Fibroblast of skin of abdomen (primary cell): ENCODE data around the gene PTPRN.

ENCODE experiments used
- DNase-seq: peaks from one replicate; pipeline ENCODE4 v3.0.0-alpha.2; 2013

Gene PTPRN

GRCh38 chr2:219286436-219287115, 22.6 kb downstream of the PTPRN start:
- DNase-seq, result no peak

GRCh38 chr2:219285894-219286425, 23.2 kb downstream of the PTPRN start:
- DNase-seq, result peak; percentile 76

DNA sequence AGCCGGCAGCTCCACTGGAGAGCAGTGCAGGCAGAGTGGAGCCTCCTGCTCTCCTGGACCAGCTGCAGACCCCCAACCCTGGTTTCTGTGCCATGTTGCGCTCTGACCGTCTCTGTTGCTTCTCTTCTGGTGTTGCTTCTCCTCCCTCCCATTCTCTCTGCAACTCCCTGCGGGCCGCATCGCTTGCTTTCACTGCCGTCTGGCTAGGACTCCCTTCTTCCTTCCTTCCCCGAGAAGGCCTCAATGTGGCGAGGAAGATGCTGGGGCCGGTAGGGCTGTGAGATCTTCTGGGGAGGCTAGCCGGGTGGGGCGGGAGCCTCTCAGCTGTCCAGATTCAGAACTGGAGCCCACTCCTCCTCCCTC, 23.8 kb downstream of the PTPRN start:
- DNase-seq, result no peak

DNA sequence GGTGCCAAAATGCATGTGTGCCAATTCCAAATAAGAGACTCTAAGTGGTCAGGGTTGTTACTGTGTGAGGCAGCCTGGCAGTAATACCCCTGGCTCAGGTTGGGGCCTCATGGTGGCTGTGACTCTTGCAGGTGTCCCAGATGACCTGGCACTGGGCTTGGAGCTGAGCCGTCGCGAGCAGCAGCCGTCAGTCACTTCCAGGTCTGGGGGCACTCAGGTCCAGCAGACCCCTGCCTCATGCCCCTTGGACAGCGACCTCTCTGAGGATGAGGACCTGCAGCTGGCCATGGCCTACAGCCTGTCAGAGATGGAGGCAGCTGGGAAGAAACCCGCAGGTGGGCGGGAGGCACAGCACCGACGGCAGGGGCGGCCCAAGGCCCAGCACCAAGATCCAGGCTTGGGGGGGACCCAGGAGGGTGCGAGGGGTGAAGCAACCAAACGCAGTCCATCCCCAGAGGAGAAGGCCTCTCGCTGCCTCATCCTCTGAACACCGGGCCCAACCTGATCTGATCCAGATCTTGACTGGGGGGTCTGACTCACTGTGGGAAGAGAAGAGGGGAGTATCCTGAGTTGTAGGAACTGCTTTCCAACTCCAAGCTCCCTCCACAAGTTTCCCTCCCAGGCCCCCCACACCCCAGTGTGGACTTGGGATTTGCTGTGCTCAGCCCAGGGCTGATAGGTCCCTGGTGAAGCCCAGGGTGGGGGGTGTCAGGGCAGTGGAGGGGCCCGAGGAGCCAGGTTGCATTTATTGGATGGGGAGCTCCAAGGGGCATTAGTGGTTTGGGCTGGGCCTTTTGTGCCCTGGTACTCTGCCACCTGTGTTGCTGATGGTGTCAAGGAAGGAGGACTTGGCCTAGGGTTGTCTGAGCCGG, 24.5 kb downstream of the PTPRN start:
- no peak for DNase-seq

- peak; percentile 12 for DNase-seq
These were observed 26.1 kb downstream of the PTPRN start for GRCh38 chr2:219282943-219283581.

DNA sequence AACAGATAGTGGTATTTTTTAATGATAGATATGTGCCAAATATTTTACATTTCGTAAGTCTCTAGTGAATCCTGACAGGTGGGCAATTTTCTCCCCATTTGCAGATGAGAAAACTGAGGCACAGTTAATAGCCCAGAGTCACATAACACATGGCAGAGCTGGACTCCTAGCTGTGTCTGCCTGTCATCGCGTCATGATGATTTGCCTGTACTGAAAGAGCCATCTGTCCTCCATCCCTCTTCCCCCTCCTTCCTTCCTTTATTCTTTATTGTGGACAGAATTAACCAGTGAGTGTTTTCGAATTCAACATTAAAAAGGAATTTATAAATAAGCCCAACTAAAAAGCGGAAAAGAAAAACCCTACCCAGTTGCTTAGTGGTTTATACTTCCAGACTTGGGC, 26.8 kb downstream of the PTPRN start:
- no peak for DNase-seq

DNA sequence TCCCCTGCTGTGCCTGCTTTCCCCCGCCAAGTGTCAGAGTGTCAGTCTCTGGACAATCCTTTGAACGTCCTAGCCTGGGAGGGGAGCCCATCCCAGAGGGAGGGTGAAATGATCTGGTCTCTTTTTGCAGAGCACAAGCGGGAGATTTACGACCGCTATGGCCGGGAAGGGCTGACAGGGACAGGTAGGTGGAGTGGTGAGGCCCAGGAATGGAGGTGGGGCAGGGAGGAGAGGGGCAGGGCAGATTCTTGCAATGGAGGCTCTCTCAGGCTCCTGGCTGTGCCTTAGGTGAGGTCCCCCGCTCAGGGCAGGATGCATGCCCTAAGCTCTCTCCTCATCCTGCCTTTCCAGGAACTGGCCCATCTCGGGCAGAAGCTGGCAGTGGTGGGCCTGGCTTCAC, 27.6 kb downstream of the PTPRN start:
- no peak for DNase-seq

GRCh38 chr2:219280651-219281050, 28.6 kb downstream of the PTPRN start:
- DNase-seq, result no peak

- no peak for DNase-seq
These were observed 29.2 kb downstream of the PTPRN start for GRCh38 chr2:219279916-219280516.

DNA sequence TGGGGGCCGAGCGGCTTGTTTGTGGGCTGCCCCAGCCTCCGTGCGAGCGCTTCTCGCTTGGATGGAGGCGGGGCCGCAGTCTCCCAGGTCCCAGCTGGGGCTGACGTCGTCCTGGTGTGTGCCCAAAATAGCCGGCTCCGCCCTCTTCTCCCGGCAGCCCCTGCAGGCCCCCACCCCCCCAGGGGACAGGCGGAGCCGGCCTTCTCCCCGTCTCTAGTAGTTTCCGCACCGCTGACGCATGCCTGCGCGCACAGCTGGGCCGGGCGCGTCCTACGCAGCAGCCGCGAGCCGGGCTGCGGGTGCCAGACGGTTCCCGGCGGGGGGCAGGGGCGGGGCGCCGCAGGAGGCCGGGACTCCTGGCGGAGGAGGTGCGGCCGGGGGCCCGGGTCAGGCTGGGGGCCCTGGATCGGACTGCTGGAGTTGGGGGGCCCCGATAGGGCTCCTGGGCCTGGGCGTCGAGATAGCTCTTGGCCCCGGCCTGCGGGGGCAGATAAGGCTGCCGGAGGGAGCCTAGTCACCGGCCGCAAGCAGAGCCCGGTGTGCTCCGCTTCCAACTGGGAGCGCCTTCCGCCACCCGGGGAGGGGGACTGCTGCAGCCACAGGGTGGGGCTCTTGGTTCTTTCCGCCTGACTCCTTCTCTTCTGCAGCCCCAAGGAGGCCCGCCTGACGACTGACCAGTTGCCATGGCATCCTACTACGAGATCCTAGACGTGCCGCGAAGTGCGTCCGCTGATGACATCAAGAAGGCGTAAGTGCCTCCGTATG, 29.9 kb downstream of the PTPRN start, which contains the start of gene DNAJB2:
TSS of gene DNAJB2 (plus strand) at position 216 of the 765 bp plus-strand sequence. CDS start at position 684, 468 bp downstream.
- DNase-seq, result peak; percentile 99

- no peak for DNase-seq
These were observed 30.5 kb downstream of the PTPRN start for GRCh38 chr2:219278655-219279150.

DNA sequence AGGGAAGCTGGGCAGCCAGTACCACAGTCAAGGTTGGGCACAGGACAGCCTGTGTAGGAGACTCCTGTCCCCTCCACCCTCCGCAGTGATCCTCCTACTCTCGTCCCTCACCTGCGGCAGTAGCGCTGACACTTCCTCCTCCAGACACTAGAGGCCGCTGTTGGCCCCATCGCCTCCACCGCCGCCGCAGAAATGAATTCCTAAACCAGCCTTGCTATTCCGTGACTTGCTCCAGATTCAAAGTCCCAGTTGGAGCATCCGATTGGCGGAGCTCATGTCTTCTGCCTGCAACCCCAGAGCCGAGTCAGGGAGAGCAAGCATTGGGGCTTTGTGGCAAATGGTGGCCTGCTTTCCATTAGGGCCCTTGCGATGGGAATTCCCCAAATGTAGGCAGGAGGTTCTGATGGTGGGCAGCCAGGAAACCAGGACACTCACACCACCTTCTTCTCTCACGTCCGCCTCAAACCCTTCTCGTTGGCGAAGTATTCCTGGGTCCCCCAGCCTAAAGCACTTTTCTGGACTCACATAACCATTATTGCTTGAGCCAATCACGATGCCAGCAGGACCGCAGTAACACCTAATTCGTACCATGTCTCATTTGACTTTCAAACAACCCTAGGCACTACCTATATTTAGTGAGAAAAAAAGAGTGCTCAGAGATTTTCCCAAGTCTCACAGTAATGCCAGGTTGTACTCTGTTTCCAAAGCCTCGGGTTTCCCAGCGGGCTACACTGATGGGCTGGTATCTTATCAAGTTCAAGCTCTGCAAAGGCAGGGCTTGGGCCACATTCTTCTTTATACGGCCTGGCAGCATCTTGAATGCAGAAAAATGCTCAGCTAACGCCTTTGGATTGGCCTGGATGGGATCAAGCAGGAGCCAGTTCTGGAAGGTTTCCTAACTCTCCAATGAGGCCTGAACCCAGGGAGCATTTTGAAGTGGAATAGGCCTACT, 31.2 kb downstream of the PTPRN start:
- DNase-seq, result peak; percentile 83

GRCh38 chr2:219274361-219274921, 34.8 kb downstream of the PTPRN start:
- DNase-seq, result peak; percentile 83

- DNase-seq, result no peak
These were observed 35.3 kb downstream of the PTPRN start for GRCh38 chr2:219273937-219274336.

- DNase-seq, result no peak
These were observed 36.2 kb downstream of the PTPRN start for GRCh38 chr2:219272995-219273394.

DNA sequence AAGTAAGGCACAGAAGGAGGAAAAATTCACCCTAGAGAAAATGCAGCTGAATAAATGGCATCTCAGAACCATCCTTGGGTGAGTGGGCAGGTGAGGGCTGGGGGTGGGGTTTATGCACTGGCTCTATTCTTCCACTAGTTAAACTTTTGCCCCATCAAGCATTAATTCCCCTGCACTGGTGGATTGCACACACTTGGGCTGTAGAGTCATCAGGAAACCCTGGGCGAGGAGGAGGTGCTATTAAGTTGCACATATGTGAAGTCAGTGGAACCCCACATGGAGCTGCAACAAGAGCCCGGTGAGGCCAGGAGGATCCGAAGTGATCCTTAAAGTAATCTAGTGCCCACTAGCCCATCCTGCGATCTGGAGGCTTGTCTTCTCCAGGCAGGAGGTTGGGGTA, 36.8 kb downstream of the PTPRN start:
- DNase-seq, result no peak

GRCh38 chr2:219271021-219271420, 38.2 kb downstream of the PTPRN start:
- DNase-seq, result no peak

DNA sequence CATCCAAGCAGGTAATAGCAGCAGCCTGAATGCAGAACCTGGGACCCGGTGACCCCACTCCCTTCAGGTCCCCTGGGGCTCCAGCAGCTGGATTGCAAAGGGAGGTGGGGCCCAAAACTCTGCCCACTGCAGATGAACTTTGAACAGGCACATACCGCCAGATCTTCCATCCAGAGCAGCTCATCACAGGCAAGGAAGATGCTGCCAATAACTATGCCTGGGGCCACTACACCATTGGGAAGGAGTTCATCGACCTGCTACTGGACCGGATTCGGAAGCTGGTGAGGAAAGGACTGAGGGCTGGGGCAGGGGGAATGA, 39.2 kb downstream of the PTPRN start:
- no peak for DNase-seq

- DNase-seq, result no peak
These were observed 39.7 kb downstream of the PTPRN start for GRCh38 chr2:219269362-219270054.

- DNase-seq, result no peak
These were observed 40.9 kb downstream of the PTPRN start for GRCh38 chr2:219268294-219268693.
